A549 (cell line): Measurements from ENCODE around the gene KRT84. TPM values are rescaled to one million over a fixed set of nuclear protein-coding genes. Genes with fewer than 3 reads are reported as not detected.

Experiments used
- ATAC-seq, 2 experiments: fragments of 200-7000 bp in 1 of 2; fragments of >200 bp in 1 of 2; cut with Nextera tagmentation in 1 of 2; cut with Tn5 transposase in 1 of 2; 3 replicates each; pipeline versions ENCODE4 v1.8.0 to v1.9.1; 2018 to 2020; ENCODE audit warnings: mild to moderate bottlenecking in 1 of 2, moderate library complexity in 1 of 2
- CTCF ChIA-PET: fragments of 300-600 bp; sonication (Branson Sonifier 250); formaldehyde crosslinking; extraction: SDS; loops from one replicate; lab custom pipeline; 2021; ENCODE audit warnings: antibody characterized with exemption, inconsistent platforms; lab: Yijun Ruan, JAX
- POLR2A ChIA-PET: fragments of 350-600 bp; formaldehyde crosslinking; extraction: SDS; loops from one replicate; lab custom pipeline; 2021; ENCODE audit warnings: antibody characterized with exemption, inconsistent platforms; lab: Yijun Ruan, JAX
- DNase-seq, 2 experiments: peaks; one replicate each; pipeline versions ENCODE4 v3.0.0 to v3.0.0-alpha.2; 2011 to 2016; ENCODE audit warnings: low read depth in 1 of 2, low spot score in 1 of 2
- FAIRE-seq: peaks from 2 replicates; lab custom pipeline; 2011; peaks lifted over from hg19 to GRCh38; lab: Jason Lieb, UNC
- H3K27ac ChIP-seq, 2 experiments: fragments of >200 bp; sonication (Bioruptor Twin); formaldehyde crosslinking; 3 replicates each; pipeline ENCODE4 v1.5.1; 2016 to 2017
- H3K4me1 ChIP-seq: fragments of >200 bp; sonication (Bioruptor Twin); formaldehyde crosslinking; 3 replicates; pipeline ENCODE4 v1.6.1; 2016
- H3K4me2 ChIP-seq: fragments of >200 bp; sonication (Bioruptor Twin); formaldehyde crosslinking; 3 replicates; pipeline ENCODE4 v1.6.1; 2016
- H3K4me3 ChIP-seq: fragments of >200 bp; sonication (Bioruptor Twin); formaldehyde crosslinking; 3 replicates; pipeline ENCODE4 v1.5.1; 2016
- H3K9me3 ChIP-seq: fragments of >200 bp; sonication (Bioruptor Twin); formaldehyde crosslinking; 3 replicates; pipeline ENCODE4 v1.6.1; 2016
- CBX8 ChIP-seq: fragments of 200-600 bp; sonication (generic); IDR thresholded peaks from 2 replicates; pipeline ENCODE4 v1.6.1; 2016
- CEBPB ChIP-seq, 2 experiments: fragments of >200 bp in 1 of 2; sonication (Bioruptor Twin) in 1 of 2; formaldehyde crosslinking in 1 of 2; IDR thresholded peaks; 2 replicates each; pipeline ENCODE4 v1.6.1; 2012 to 2016
- CTCF ChIP-seq: fragments of >200 bp; sonication (Bioruptor Twin); formaldehyde crosslinking; IDR thresholded peaks from 3 replicates; pipeline ENCODE4 v1.5.1; 2016
- FOSB ChIP-seq: fragments of 250-450 bp; sonication (Bioruptor Pico); IDR thresholded peaks from 2 replicates; pipeline ENCODE4 v1.5.0; 2020; ENCODE audit warnings: mild to moderate bottlenecking, moderate library complexity
- FOSL2 ChIP-seq, 2 experiments: fragments of 450-650 bp in 1 of 2; fragments of >200 bp in 1 of 2; sonication (Bioruptor Twin) in 1 of 2; formaldehyde crosslinking; IDR thresholded peaks; 2 replicates each; pipeline versions ENCODE4 v1.5.0 to v1.6.1; 2016 to 2020; ENCODE audit warnings: mild to moderate bottlenecking in 1 of 2, moderate library complexity in 1 of 2
- HDAC2 ChIP-seq: fragments of 200-600 bp; sonication (generic); IDR thresholded peaks from 2 replicates; pipeline ENCODE4 v1.6.1; 2016
- HOXB5 ChIP-seq: fragments of 250-450 bp; sonication (Bioruptor Pico); IDR thresholded peaks from 2 replicates; pipeline ENCODE4 v1.5.0; 2020; ENCODE audit warnings: mild to moderate bottlenecking, moderate library complexity
- JUN ChIP-seq, 2 experiments: fragments of >200 bp; sonication (Bioruptor Twin); formaldehyde crosslinking; IDR thresholded peaks; 2 replicates in 1 of 2; 3 replicates in 1 of 2; pipeline ENCODE4 v1.6.1; 2016 to 2017
- KDM1A ChIP-seq: fragments of 200-600 bp; sonication (generic); IDR thresholded peaks from 2 replicates; pipeline ENCODE4 v1.6.1; 2016; ENCODE audit warnings: low read depth, mild to moderate bottlenecking
- NFE2L2 ChIP-seq: fragments of 150-350 bp; conservative IDR thresholded peaks from 2 replicates; pipeline ENCODE4 v1.6.1; 2014; ENCODE audit warnings: low read length
- NPAS2 ChIP-seq: fragments of 250-450 bp; sonication (Bioruptor Pico); IDR thresholded peaks from 2 replicates; pipeline ENCODE4 v1.8.0; 2022; ENCODE audit warnings: mild to moderate bottlenecking, moderate library complexity, borderline replicate concordance
- NR3C1 ChIP-seq: fragments of >200 bp; sonication (Bioruptor Twin); formaldehyde crosslinking; IDR thresholded peaks from 3 replicates; pipeline ENCODE4 v1.6.1; 2017
- PBX3 ChIP-seq: IDR thresholded peaks from 2 replicates; pipeline ENCODE4 v1.6.1; 2012
- POLR2A ChIP-seq: IDR thresholded peaks from 2 replicates; pipeline ENCODE4 v1.6.1; 2012; ENCODE audit warnings: mild to moderate bottlenecking, low read length
- POLR2AphosphoS2 ChIP-seq: conservative IDR thresholded peaks from 2 replicates; pipeline ENCODE4 v1.6.1; 2012; ENCODE audit warnings: low read length, improper control_type of control experiment, inconsistent platforms
- RAD21 ChIP-seq, 2 experiments: fragments of >200 bp in 1 of 2; sonication (Bioruptor Twin) in 1 of 2; formaldehyde crosslinking in 1 of 2; IDR thresholded peaks in 1 of 2; conservative IDR thresholded peaks in 1 of 2; 2 replicates in 1 of 2; 3 replicates in 1 of 2; pipeline ENCODE4 v1.6.1; 2012 to 2018; ENCODE audit warnings: inconsistent platforms in 1 of 2
- RNF2 ChIP-seq: fragments of 200-600 bp; sonication (generic); IDR thresholded peaks from 2 replicates; pipeline ENCODE4 v1.6.1; 2016; ENCODE audit warnings: low read depth, mild to moderate bottlenecking, antibody characterized with exemption, moderate library complexity, borderline replicate concordance
- TP53 ChIP-seq: fragments of 250-450 bp; sonication (Bioruptor Pico); IDR thresholded peaks from 2 replicates; pipeline ENCODE4 v1.5.0; 2021; ENCODE audit warnings: mild to moderate bottlenecking, moderate library complexity
- ZC3H11A ChIP-seq: fragments of 450-650 bp; IDR thresholded peaks from 2 replicates; pipeline ENCODE4 v1.6.1; 2014; ENCODE audit warnings: antibody characterized with exemption, mild to moderate bottlenecking
- ZFP36 ChIP-seq: fragments of 450-650 bp; IDR thresholded peaks from 2 replicates; pipeline ENCODE4 v1.6.1; 2014; ENCODE audit warnings: borderline replicate concordance; ENCODE audit not compliant: partially characterized antibody
- WGBS: methylation state at CpG from one replicate; pipeline ENCODE4 v1.1.6; 2017; ENCODE audit errors: missing lambda C conversion rate; 5-methylcytosine and 5-hydroxymethylcytosine counted together
- polyA plus RNA-seq, 4 experiments: library from polyadenylated mRNA; depleted of rRNA in 3 of 4; stranded (reverse); fragments of >200 nt; fragmentation: RNase III in 1 of 4; extraction: RNeasy Plus Mini Kit Qiagen cat#74134 plus additional on column Dnase treatment in 1 of 4; gene quantifications; 2 replicates in 3 of 4; 3 replicates in 1 of 4; pipeline ENCODE4 v1.2.3, GENCODE V29; 2011 to 2017
- TF ChIP-seq, protein P1 (sequence below): IDR thresholded peaks from 2 replicates; pipeline ENCODE4 v1.6.1; 2012; ENCODE audit warnings: low read depth, borderline replicate concordance
- TF ChIP-seq, protein P2 (sequence below): IDR thresholded peaks from 2 replicates; pipeline ENCODE4 v1.6.1; 2012

KRT84 gene
- polyA plus RNA-seq, 2 of the 4 experiments (the other 2 are of a cell fraction) = not detected

GRCh38 chr12:52351196-52352059 lies 34.0 kb downstream of the KRT84 start:
- 73% methylated on average over 9 of the region's 9 CpGs for WGBS
- TF ChIP-seq JUN (IDR thresholded peaks at IDR 0.05) (no peak), FOSL2 (IDR thresholded peaks at IDR 0.05) (no peak), FOSL2 (CRISPR knock-in tag; IDR thresholded peaks at IDR 0.05) (no peak), HOXB5 (CRISPR knock-in tag) (no peak), CTCF (no peak), KDM1A (no peak), CBX8 (no peak), FOSB (CRISPR knock-in tag) (no peak), NFE2L2 (no peak), POLR2A (no peak), ZFP36 (no peak), HDAC2 (no peak), RNF2 (no peak), RAD21 (conservative IDR thresholded peaks at IDR 0.05 in 1 of 2, IDR thresholded peaks at IDR 0.05 in 1 of 2) (no peak), NR3C1 (no peak), TP53 (no peak), POLR2AphosphoS2 (no peak)
- TF ChIP-seq, protein P1, sequence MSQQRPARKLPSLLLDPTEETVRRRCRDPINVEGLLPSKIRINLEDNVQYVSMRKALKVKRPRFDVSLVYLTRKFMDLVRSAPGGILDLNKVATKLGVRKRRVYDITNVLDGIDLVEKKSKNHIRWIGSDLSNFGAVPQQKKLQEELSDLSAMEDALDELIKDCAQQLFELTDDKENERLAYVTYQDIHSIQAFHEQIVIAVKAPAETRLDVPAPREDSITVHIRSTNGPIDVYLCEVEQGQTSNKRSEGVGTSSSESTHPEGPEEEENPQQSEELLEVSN = no peak
- TF ChIP-seq, protein P2, sequence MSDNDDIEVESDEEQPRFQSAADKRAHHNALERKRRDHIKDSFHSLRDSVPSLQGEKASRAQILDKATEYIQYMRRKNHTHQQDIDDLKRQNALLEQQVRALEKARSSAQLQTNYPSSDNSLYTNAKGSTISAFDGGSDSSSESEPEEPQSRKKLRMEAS = no peak
- H3K4me2 ChIP-seq = no peak overlapping the region
- H3K27ac ChIP-seq = no peak overlapping the region
- no peak for DNase-seq
- H3K4me3 ChIP-seq = no peak overlapping the region
- H3K4me1 ChIP-seq = peaks cover 1% of the 10 kb centered on the region; the same call in 1 of the 3 replicates
- FAIRE-seq = no peak
- ChIA-PET CTCF (interaction anchor here (0.6 to 4.2 kb wide), 14 partner anchors 9 to 630 kb away, joined by 3 to 21 read pairs (median 4); no protein-coding TSS in a partner anchor), POLR2A (no interaction called here)
- ATAC-seq = no peak
- no peaks in the 10 kb centered on the region for H3K9me3 ChIP-seq

DNA sequence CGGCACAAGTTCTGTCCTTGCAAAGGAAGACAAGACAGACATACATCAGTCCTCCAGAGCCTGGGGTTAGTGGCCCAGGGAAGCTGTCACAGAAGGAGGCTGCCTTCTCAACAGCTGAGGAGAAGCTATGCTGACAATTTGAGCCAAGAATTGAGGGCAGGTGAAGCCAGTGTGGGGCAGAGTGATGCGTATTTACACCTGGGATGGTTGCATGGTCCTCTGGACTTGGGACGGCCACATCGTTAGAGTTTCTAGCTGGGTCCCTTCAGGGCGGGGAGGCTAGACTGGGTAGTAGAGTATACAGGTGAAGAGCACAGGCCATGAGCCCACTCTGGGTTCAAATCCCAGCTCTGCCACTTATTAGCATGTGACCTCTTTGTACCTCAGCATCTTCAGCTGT lies 34.7 kb downstream of the KRT84 start:
- no peak for ATAC-seq
- CTCF ChIA-PET = interaction anchor here (0.6 to 4.2 kb wide), 10 partner anchors 11 to 630 kb away, joined by 3 to 21 read pairs (median 6); no protein-coding TSS in a partner anchor
- no peak for DNase-seq
- Histone ChIP-seq H3K4me2 (no peak overlapping the region), H3K4me1 (peaks cover 8% of the 10 kb centered on the region), H3K27ac (no peak overlapping the region), H3K9me3 (no peaks in the 10 kb centered on the region), H3K4me3 (no peak overlapping the region)
- POLR2A ChIA-PET = no interaction called here
- WGBS = 94% methylated on average over 5 of the region's 5 CpGs
- TF ChIP-seq PBX3 (no peak), NPAS2 (no peak), POLR2AphosphoS2 (no peak), ZC3H11A (no peak), CEBPB (IDR thresholded peaks at IDR 0.05) (no peak)
- no peak for FAIRE-seq
